GM19372 (cell line): Measurements from ENCODE around the gene KSR2.
"Not testable (repeated sequence)": the region's sequence is repeated elsewhere in the genome, so short reads cannot be mapped to it uniquely, and the experiment has no call there.

Experiments
- ATAC-seq: cut with Tn5 transposase; IDR thresholded peaks from one replicate; pipeline ENCODE4 v1.9.1; 2021; ENCODE audit warnings: mild to moderate bottlenecking, low read depth, moderate library complexity; ENCODE audit not compliant: unreplicated experiment

Gene KSR2

GRCh38 chr12:117896009-117896408, 72.8 kb downstream of the KSR2 start:
- no peak for ATAC-seq

GRCh38 chr12:117892441-117892840, 76.3 kb downstream of the KSR2 start:
- ATAC-seq, result no peak

- not testable (repeated sequence) for ATAC-seq
Measured at GRCh38 chr12:117891265-117891664, 77.5 kb downstream of the KSR2 start.

- ATAC-seq, result no peak
Measured at GRCh38 chr12:117890644-117891043, 78.1 kb downstream of the KSR2 start.

GRCh38 chr12:117890137-117890536, 78.7 kb downstream of the KSR2 start:
- ATAC-seq, result peak; percentile 59

GRCh38 chr12:117889098-117889497, 79.7 kb downstream of the KSR2 start:
- ATAC-seq, result peak; percentile 63

- no peak for ATAC-seq
Measured at GRCh38 chr12:117885211-117885610, 83.6 kb downstream of the KSR2 start.

- ATAC-seq, result no peak
Measured at GRCh38 chr12:117884161-117884560, 84.6 kb downstream of the KSR2 start.

GRCh38 chr12:117882603-117883184, 86.1 kb downstream of the KSR2 start:
- ATAC-seq, result no peak

GRCh38 chr12:117882181-117882580, 86.6 kb downstream of the KSR2 start:
- no peak for ATAC-seq

GRCh38 chr12:117881517-117881916, 87.3 kb downstream of the KSR2 start:
- ATAC-seq, result no peak

- no peak for ATAC-seq
Measured at GRCh38 chr12:117878605-117879004, 90.2 kb downstream of the KSR2 start.

- ATAC-seq, result no peak
Measured at GRCh38 chr12:117876436-117876816, 92.4 kb downstream of the KSR2 start.

- ATAC-seq, result no peak
Measured at GRCh38 chr12:117875744-117876435, 92.9 kb downstream of the KSR2 start.

GRCh38 chr12:117874842-117875434, 93.9 kb downstream of the KSR2 start:
- peak; percentile 70 for ATAC-seq

GRCh38 chr12:117874198-117874597, 94.6 kb downstream of the KSR2 start:
- ATAC-seq, result not testable (repeated sequence)

GRCh38 chr12:117872546-117873169, 96.1 kb downstream of the KSR2 start:
- ATAC-seq, result no peak

GRCh38 chr12:117869551-117869950, 99.2 kb downstream of the KSR2 start:
- ATAC-seq, result no peak

- ATAC-seq, result no peak
Measured at GRCh38 chr12:117867348-117867747, 101.4 kb downstream of the KSR2 start.

GRCh38 chr12:117865505-117865904, 103.3 kb downstream of the KSR2 start:
- ATAC-seq, result no peak

GRCh38 chr12:117863002-117863709, 105.6 kb downstream of the KSR2 start:
- ATAC-seq, result no peak
